Thyroid gland (tissue), 4 donors: ENCODE results near the gene CTIF.

Experiments
- POLR2A ChIP-seq, 2 donors: fragments of 450-650 bp; IDR thresholded peaks; one replicate each; pipeline ENCODE4 v1.6.1; 2017; ENCODE audit warnings: antibody characterized with exemption in 2 of 2, mild to moderate bottlenecking in 2 of 2, moderate library complexity in 1 of 2
- TF ChIP-seq, protein P1 (sequence below), 6 experiments: fragments of 200-600 bp in 3 of 6; fragments of 450-650 bp in 3 of 6; sonication (generic) in 3 of 6; IDR thresholded peaks; one replicate each; pipeline ENCODE4 v1.5.1; 2016 to 2019; ENCODE audit warnings: antibody characterized with exemption in 6 of 6, mild to moderate bottlenecking in 2 of 6, inconsistent platforms in 1 of 6, moderate library complexity in 1 of 6

DNA sequence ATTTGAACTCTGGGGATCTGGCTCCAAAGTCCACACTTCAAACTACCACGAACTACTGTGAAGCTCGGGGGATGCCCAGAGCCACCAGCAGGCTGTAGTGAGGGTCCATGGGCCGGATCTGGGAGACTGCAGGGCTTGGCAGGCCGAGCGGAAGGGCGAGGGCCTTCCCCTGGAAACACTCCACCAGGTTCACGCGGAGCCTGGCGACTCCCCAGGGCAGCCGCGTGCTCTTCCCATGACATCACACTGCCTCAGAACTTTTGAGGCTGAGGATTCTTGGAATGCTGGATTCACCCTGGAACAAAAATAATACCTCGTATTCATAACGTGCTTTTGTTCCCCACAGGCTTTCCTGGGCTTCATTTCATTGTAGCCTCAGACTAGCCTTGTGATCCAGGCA lies 210.9 kb downstream of the CTIF start:
- TF ChIP-seq, protein P1, sequence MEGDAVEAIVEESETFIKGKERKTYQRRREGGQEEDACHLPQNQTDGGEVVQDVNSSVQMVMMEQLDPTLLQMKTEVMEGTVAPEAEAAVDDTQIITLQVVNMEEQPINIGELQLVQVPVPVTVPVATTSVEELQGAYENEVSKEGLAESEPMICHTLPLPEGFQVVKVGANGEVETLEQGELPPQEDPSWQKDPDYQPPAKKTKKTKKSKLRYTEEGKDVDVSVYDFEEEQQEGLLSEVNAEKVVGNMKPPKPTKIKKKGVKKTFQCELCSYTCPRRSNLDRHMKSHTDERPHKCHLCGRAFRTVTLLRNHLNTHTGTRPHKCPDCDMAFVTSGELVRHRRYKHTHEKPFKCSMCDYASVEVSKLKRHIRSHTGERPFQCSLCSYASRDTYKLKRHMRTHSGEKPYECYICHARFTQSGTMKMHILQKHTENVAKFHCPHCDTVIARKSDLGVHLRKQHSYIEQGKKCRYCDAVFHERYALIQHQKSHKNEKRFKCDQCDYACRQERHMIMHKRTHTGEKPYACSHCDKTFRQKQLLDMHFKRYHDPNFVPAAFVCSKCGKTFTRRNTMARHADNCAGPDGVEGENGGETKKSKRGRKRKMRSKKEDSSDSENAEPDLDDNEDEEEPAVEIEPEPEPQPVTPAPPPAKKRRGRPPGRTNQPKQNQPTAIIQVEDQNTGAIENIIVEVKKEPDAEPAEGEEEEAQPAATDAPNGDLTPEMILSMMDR (IDR thresholded peaks at IDR 0.05) = no peak
- TF ChIP-seq POLR2A (IDR thresholded peaks at IDR 0.05) = no peak
